ENCODE measurements around the gene ADGRG2.

ADGRG2 gene

GRCh38 chrX:19121898-19122640 lies at the start of gene ADGRG2:
Gene ADGRG2, minus strand, starts transcription at chrX:19122468. Its CDS starts 53,634 bp downstream, at chrX:19068834.
- no peak for DNase-seq (ENCODE audit: low spot score)

GRCh38 chrX:19168609-19169008 lies 46.3 kb upstream of the ADGRG2 start:
- DNase-seq (ENCODE audit: low spot score), result no peak

GRCh38 chrX:19162851-19163250 lies 40.6 kb upstream of the ADGRG2 start:
- DNase-seq (ENCODE audit: low spot score), result no peak

- DNase-seq (ENCODE audit: low spot score), result no peak
These were observed 33.9 kb upstream of the ADGRG2 start for GRCh38 chrX:19156186-19156585.

GRCh38 chrX:19152762-19153161 lies 30.5 kb upstream of the ADGRG2 start:
- no peak for DNase-seq (ENCODE audit: low spot score)

GRCh38 chrX:19137067-19137466 lies 14.8 kb upstream of the ADGRG2 start:
- DNase-seq (ENCODE audit: low spot score), result no peak

- DNase-seq (ENCODE audit: low spot score), result no peak
These were observed 11.5 kb upstream of the ADGRG2 start for GRCh38 chrX:19133784-19134183.

GRCh38 chrX:19133231-19133630 lies 11.0 kb upstream of the ADGRG2 start:
- no peak for DNase-seq (ENCODE audit: low spot score)

- no peak for DNase-seq (ENCODE audit: low spot score)
These were observed 8.4 kb upstream of the ADGRG2 start for GRCh38 chrX:19130628-19131027.

GRCh38 chrX:19129694-19130093 lies 7.4 kb upstream of the ADGRG2 start:
- no peak for DNase-seq (ENCODE audit: low spot score)

GRCh38 chrX:19127649-19128168 lies 5.4 kb upstream of the ADGRG2 start:
- DNase-seq (ENCODE audit: low spot score), result no peak

- DNase-seq (ENCODE audit: low spot score), result no peak
These were observed 357 bp upstream of the ADGRG2 start for GRCh38 chrX:19122641-19123009.

GRCh38 chrX:19121466-19121865 lies 802 bp downstream of the ADGRG2 start:
- no peak for DNase-seq (ENCODE audit: low spot score)

GRCh38 chrX:19110642-19111041 lies 11.6 kb downstream of the ADGRG2 start:
- no peak for DNase-seq (ENCODE audit: low spot score)

- DNase-seq (ENCODE audit: low spot score), result no peak
These were observed 15.2 kb downstream of the ADGRG2 start for GRCh38 chrX:19107035-19107434.

GRCh38 chrX:19100586-19100985 lies 21.7 kb downstream of the ADGRG2 start:
- DNase-seq (ENCODE audit: low spot score), result no peak

GRCh38 chrX:19097553-19098283 lies 24.6 kb downstream of the ADGRG2 start:
- no peak for DNase-seq (ENCODE audit: low spot score)

- no peak for DNase-seq (ENCODE audit: low spot score)
These were observed 25.7 kb downstream of the ADGRG2 start for GRCh38 chrX:19096586-19096985.

- DNase-seq (ENCODE audit: low spot score), result no peak
These were observed 27.6 kb downstream of the ADGRG2 start for GRCh38 chrX:19094654-19095053.

GRCh38 chrX:19091596-19091995 lies 30.7 kb downstream of the ADGRG2 start:
- no peak for DNase-seq (ENCODE audit: low spot score)

- DNase-seq (ENCODE audit: low spot score), result no peak
These were observed 32.7 kb downstream of the ADGRG2 start for GRCh38 chrX:19089555-19090040.

GRCh38 chrX:19086102-19086772 lies 36.0 kb downstream of the ADGRG2 start:
- no peak for DNase-seq (ENCODE audit: low spot score)

GRCh38 chrX:19085666-19086065 lies 36.6 kb downstream of the ADGRG2 start:
- DNase-seq (ENCODE audit: low spot score), result no peak

Data from CD4-positive, alpha-beta T cell treated with Interleukin-15 for 4 hours (primary cell).